RKO (cell line): ENCODE data around the gene CTNNA3.

Source experiments
- DNase-seq: peaks from one replicate; pipeline ENCODE4 v3.0.0-alpha.2; 2016; ENCODE audit warnings: low spot score

The CTNNA3 gene

GRCh38 chr10:67327626-67328535, 368.1 kb downstream of the CTNNA3 start:
- DNase-seq, result no peak

GRCh38 chr10:67319976-67320375, 376.0 kb downstream of the CTNNA3 start:
- no peak for DNase-seq

GRCh38 chr10:67308912-67309311, 387.1 kb downstream of the CTNNA3 start:
- no peak for DNase-seq

- peak; percentile 35 for DNase-seq
Observed at GRCh38 chr10:67306588-67307205, 389.3 kb downstream of the CTNNA3 start.

- DNase-seq, result no peak
Observed at GRCh38 chr10:67302701-67303100, 393.3 kb downstream of the CTNNA3 start.

- no peak for DNase-seq
Observed at GRCh38 chr10:67299761-67300160, 396.2 kb downstream of the CTNNA3 start.

- no peak for DNase-seq
Observed at GRCh38 chr10:67297637-67298181, 398.3 kb downstream of the CTNNA3 start.

GRCh38 chr10:67296926-67297325, 399.1 kb downstream of the CTNNA3 start:
- no peak for DNase-seq

- no peak for DNase-seq
Observed at GRCh38 chr10:67288688-67289410, 407.1 kb downstream of the CTNNA3 start.

- DNase-seq, result peak; percentile 5
Observed at GRCh38 chr10:67284589-67284988, 411.4 kb downstream of the CTNNA3 start.

- DNase-seq, result no peak
Observed at GRCh38 chr10:67282871-67283270, 413.1 kb downstream of the CTNNA3 start.

- DNase-seq, result no peak
Observed at GRCh38 chr10:67280405-67280804, 415.6 kb downstream of the CTNNA3 start.

GRCh38 chr10:67277402-67277801, 418.6 kb downstream of the CTNNA3 start:
- DNase-seq, result no peak

GRCh38 chr10:67269828-67270227, 426.2 kb downstream of the CTNNA3 start:
- no peak for DNase-seq

- no peak for DNase-seq
Observed at GRCh38 chr10:67268146-67268545, 427.8 kb downstream of the CTNNA3 start.

GRCh38 chr10:67262675-67263074, 433.3 kb downstream of the CTNNA3 start:
- no peak for DNase-seq

GRCh38 chr10:67261300-67261797, 434.6 kb downstream of the CTNNA3 start:
- no peak for DNase-seq

GRCh38 chr10:67259319-67259929, 436.6 kb downstream of the CTNNA3 start:
- DNase-seq, result no peak

GRCh38 chr10:67257427-67258144, 438.4 kb downstream of the CTNNA3 start:
- DNase-seq, result no peak

- DNase-seq, result no peak
Observed at GRCh38 chr10:67257018-67257417, 439.0 kb downstream of the CTNNA3 start.

- no peak for DNase-seq
Observed at GRCh38 chr10:67250686-67251085, 445.3 kb downstream of the CTNNA3 start.
